ENCODE measurements around the gene TSLP.

TSLP gene

DNA sequence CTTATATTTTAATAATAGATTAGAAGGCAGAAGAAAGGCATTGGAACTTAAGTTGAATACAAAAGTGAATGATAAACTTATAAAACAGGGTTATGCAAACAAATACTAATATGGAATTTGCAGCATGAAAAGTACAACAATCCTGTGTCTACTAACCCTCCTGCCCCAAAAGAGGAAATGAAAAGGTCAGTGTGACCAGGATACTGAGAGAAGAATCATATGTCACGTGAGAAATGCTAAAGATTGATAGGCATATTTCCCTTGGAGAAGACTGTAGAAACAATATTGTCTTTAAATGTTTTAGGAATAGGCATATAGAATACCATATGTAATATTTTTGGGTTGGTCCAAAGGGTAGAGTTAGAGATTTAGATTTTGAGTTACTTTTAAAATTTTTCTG is 24.5 kb downstream of the TSLP start:
- TF ChIP-seq, protein P1, sequence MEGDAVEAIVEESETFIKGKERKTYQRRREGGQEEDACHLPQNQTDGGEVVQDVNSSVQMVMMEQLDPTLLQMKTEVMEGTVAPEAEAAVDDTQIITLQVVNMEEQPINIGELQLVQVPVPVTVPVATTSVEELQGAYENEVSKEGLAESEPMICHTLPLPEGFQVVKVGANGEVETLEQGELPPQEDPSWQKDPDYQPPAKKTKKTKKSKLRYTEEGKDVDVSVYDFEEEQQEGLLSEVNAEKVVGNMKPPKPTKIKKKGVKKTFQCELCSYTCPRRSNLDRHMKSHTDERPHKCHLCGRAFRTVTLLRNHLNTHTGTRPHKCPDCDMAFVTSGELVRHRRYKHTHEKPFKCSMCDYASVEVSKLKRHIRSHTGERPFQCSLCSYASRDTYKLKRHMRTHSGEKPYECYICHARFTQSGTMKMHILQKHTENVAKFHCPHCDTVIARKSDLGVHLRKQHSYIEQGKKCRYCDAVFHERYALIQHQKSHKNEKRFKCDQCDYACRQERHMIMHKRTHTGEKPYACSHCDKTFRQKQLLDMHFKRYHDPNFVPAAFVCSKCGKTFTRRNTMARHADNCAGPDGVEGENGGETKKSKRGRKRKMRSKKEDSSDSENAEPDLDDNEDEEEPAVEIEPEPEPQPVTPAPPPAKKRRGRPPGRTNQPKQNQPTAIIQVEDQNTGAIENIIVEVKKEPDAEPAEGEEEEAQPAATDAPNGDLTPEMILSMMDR (conservative IDR thresholded peaks at IDR 0.05; ENCODE audit: low read length), result no peak
- no peak overlapping the region for H3K4me3 ChIP-seq (ENCODE audit: low read length)
- DNase-seq (ENCODE audit: low read depth), result no peak

DNA sequence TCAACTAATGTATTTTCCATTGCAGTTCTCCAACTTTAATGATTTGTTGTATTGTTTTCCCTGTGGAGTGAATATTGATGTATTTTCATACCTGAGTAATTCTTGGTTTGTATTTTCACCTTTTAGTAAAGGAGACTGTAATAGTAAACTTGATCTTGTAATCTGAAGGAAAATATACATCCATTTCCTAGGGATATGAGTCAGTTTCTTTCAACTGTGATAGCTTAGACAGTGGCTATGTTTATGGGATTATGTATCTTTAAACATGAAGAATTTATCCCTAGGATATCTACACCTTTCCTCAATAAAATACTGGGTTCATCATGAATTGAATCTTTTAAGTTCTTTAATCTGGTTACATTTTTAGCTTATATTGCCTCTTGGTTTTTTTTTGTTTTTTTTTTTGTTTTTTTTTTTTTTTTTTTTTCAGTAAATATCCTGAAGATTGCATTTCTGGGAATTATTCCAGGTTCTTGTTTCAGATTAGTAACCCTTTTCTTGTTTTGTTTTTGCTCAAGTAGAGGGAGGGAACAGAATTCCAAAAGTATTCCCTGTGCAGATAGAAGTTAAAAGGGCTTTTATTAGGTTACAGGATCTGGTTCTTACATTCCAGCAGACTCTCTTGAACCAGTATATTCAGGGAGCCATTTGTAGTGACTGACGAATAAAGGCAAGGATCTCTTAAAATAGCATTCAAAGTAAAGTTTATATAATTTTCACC is 27.7 kb downstream of the TSLP start:
- no peak overlapping the region for H3K4me3 ChIP-seq (ENCODE audit: low read length)
- peak; percentile 18 for DNase-seq (ENCODE audit: low read depth)
- TF ChIP-seq, protein P1 (conservative IDR thresholded peaks at IDR 0.05; ENCODE audit: low read length), result no peak

DNA sequence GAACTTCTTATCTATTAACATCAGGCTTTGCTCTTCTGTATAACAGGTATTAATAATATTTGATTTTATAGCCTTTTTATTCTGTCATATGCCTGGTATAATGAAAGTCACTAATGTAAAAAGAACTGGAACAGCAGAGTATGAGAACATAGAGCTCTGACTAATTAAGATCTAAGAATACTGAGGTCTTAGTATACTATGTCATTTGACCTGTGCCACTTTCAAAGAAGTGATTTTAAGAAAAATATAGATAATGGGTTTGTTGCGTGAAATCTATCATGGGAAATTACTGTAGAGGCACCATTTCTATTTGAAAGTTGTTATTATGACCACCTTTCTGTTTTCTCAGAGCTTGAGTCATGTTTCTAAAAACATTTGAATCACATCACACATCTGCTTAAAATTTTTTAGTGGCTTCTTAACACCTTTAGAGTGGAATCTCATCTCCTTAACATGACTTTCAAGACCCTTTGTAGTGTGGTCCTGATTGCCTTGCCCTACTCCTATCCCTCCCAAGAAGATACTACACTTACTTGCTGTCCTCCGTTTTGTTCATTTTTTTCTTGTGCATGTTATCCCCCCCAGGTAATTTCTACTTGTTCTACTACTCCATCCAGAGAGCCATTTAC is 34.9 kb downstream of the TSLP start:
- TF ChIP-seq, protein P1 (conservative IDR thresholded peaks at IDR 0.05; ENCODE audit: low read length), result no peak
- H3K4me3 ChIP-seq (ENCODE audit: low read length), result no peak overlapping the region
- DNase-seq (ENCODE audit: low read depth), result no peak

DNA sequence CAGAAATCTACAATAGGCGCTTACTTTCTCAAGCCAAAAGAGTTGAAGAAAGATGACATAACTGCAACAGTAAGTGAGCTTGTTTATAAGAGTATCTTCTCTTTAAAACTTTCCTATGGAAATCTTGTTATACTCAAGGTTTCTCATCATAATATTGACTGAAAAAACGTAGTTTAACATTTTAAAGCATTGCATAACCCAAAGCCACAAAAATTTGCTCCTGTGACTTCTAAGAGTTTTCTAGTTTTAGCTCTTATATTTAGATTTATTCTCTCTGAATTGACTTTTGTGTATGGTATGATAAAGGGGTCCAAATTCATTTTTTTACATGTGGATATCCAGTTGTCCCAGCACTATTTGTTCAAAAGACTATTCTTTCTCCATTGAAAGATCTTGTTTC is 35.9 kb downstream of the TSLP start:
- TF ChIP-seq, protein P1 (conservative IDR thresholded peaks at IDR 0.05; ENCODE audit: low read length), result no peak
- H3K4me3 ChIP-seq (ENCODE audit: low read length), result no peak overlapping the region
- no peak for DNase-seq (ENCODE audit: low read depth)

DNA sequence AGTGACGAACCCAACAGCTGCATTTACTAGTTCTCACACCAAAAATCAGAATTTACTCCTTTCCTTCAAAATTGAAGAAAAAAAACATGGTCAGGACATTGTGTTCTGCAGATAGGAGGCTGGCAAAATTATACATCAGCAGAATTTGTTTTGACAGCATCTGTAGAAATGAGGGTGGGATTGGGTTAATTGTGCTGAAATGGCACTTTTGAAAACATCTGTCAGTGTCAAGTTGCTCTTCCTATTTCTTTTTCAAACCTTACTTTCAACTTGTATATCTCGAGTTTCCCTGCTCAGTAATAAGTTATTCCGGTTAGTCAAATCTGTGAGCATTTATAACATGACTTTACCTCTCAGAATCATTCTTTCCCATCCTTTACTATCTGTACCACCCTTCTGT is 40.4 kb downstream of the TSLP start:
- no peak overlapping the region for H3K4me3 ChIP-seq (ENCODE audit: low read length)
- no peak for DNase-seq (ENCODE audit: low read depth)
- TF ChIP-seq, protein P1 (conservative IDR thresholded peaks at IDR 0.05; ENCODE audit: low read length), result no peak

DNA sequence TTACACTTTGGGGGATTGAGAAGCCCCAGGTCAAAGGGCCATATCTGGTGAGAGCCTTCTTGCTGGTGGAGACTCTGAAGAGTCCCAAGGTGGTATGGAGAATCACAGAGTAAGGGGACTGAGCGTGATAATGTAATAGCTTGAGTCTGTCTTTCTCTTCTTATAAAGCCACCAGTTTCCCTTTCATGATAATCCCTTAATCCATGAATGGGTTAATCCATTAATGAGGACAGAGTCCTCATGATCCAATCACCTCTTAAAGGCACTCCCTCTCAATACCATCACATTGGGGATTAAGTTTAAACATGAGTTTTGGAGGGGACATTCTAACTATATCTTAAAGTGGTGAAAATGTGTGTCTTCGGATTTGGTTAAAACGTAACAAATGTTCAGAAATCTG is 42.2 kb downstream of the TSLP start:
- H3K4me3 ChIP-seq (ENCODE audit: low read length), result no peak overlapping the region
- TF ChIP-seq, protein P1 (conservative IDR thresholded peaks at IDR 0.05; ENCODE audit: low read length), result no peak
- DNase-seq (ENCODE audit: low read depth), result no peak

DNA sequence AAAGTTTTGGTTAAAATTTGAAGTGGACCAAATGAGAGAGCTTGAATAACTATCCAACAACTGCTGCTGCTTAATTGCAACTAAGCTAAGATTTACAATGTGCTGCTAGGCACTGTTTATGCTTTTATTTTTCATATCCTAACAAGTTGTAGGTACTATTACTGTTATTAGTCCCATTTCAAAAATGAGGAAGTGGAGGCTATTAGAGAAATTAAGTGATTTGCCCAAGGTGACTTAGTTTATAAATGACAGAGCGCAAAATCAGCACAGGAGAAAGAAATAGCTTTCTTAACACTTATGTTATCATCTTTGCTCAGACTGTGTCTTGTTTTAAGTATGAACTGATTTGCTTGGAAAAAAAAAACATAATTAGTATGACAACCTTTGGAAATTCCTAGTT is 43.7 kb downstream of the TSLP start:
- no peak for DNase-seq (ENCODE audit: low read depth)
- no peak overlapping the region for H3K4me3 ChIP-seq (ENCODE audit: low read length)
- TF ChIP-seq, protein P1 (conservative IDR thresholded peaks at IDR 0.05; ENCODE audit: low read length), result no peak
